ENCODE data around the gene SPANXD.
"Not testable (repeated sequence)": the region's sequence is repeated elsewhere in the genome, so short reads cannot be mapped to it uniquely, and the experiment has no call there.

SPANXD gene, protein sequence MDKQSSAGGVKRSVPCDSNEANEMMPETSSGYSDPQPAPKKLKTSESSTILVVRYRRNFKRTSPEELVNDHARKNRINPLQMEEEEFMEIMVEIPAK

DNA sequence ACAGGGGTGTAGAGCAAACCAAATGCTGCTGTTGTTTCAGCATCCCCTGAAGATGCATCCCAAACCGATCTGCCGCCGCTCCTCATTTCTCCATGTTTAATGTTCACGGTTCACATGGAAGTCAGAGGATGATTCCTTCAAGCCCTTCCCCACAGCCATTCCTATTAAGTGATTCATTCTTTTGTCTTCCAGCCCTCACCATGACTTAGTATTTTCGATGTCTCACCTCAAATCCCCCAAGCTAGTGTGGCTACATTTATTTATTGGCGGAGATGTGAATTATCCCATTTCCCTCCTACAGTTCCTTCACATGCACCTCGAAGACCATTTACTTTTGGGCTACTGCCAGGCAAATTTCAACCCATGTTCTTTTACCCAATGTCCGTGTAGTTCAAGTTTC, at the start of gene SPANXD:
TSS of gene SPANXD (minus strand) at position 101 of the 400 bp plus-strand sequence. CDS start 334 bp downstream, outside the sequence.
- H3K27me3 ChIP-seq (ENCODE audit: control insufficient read depth in 1 of 2, insufficient read depth in 2 of 2, low read length in 2 of 2); H3K9me3 ChIP-seq (ENCODE audit: low read length); H3K27ac ChIP-seq (ENCODE audit: low read depth, low read length); H3K36me3 ChIP-seq (ENCODE audit: insufficient read depth, low read length); H3K4me3 ChIP-seq (ENCODE audit: low read depth in 1 of 2, low read length in 2 of 2); H3K4me1 ChIP-seq (ENCODE audit: insufficient read depth, low read length); H3K9ac ChIP-seq (ENCODE audit: low read length): not testable (repeated sequence)

DNA sequence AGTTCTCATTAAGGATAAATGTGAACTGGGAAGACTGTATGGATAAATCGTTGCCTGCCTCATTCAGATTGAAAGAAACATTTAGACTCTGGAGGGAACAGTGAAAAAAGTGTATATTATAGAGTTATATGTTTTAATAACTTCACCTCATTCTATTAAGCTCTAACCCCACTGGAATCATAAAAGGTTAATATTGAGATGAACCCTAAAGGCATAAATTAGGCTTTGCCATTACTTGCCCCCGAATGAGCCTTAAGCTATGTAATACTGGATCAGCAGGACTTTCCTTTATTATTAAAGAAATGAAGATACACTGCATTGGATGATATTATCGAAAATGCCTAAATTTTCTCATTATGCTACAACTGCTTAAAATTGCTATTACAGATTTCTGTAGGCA, 44.1 kb upstream of the SPANXD start:
- Histone ChIP-seq H3K4me3 (ENCODE audit: low read depth in 1 of 2, low read length in 2 of 2) (no peak overlapping the region), H3K9me3 (ENCODE audit: low read length) (no peaks in the 10 kb centered on the region)

DNA sequence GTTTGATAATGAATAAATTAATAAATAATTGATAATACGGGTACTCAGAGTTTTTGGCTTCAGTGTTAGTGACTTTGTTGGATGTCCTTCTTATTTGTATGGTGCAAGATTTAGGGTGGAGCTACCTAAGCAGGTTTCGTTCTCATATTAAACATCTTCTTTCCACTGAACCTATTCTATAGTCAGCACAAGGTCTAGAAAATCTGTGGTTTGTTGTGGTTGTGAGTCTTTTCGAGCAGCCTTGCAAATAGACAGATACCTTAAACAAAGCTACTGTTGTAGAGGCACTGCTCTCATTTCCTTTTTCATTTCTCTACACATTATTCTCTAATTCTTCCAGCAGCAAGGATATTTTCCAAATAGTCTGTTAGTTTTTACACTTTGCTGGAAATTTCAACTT, 38.1 kb upstream of the SPANXD start:
- H3K9ac ChIP-seq (ENCODE audit: low read length), result no peak overlapping the region
- H3K27ac ChIP-seq (ENCODE audit: low read depth, low read length), result no peak overlapping the region
- H3K9me3 ChIP-seq (ENCODE audit: low read length), result no peaks in the 10 kb centered on the region
- no peak overlapping the region for H3K4me3 ChIP-seq (ENCODE audit: low read depth in 1 of 2, low read length in 2 of 2)
- H3K36me3 ChIP-seq (ENCODE audit: insufficient read depth, low read length), result no peaks in the 10 kb centered on the region
- H3K27me3 ChIP-seq (ENCODE audit: control insufficient read depth in 1 of 2, insufficient read depth in 2 of 2, low read length in 2 of 2), result no peaks in the 10 kb centered on the region
- no peaks in the 10 kb centered on the region for H3K4me1 ChIP-seq (ENCODE audit: insufficient read depth, low read length)

More for the DNA sequence above, 44.1 kb upstream of the SPANXD start:
- H3K27ac ChIP-seq (ENCODE audit: low read depth, low read length), result no peak overlapping the region
- no peaks in the 10 kb centered on the region for H3K4me1 ChIP-seq (ENCODE audit: insufficient read depth, low read length)
- no peaks in the 10 kb centered on the region for H3K27me3 ChIP-seq (ENCODE audit: control insufficient read depth in 1 of 2, insufficient read depth in 2 of 2, low read length in 2 of 2)
- no peak overlapping the region for H3K9ac ChIP-seq (ENCODE audit: low read length)
- no peaks in the 10 kb centered on the region for H3K36me3 ChIP-seq (ENCODE audit: insufficient read depth, low read length)

DNA sequence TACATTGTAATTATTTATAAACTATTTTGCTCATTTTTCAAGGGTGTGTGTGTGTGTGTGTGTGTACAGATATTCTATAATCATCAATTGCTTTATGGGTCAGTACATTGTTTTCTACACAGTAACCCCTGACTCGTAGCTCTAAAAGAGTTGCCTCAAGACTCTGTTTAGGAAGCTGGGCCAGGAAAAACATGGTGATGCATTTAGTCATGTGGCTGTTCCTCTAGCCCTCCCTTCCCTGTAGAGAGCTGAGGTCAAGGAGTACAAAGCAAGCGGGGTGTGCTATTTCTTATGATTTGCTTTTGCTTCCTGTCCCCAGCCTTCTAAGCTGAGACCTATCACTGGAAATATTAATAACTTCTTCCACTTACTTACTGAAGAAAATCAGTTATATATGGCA, 34.8 kb upstream of the SPANXD start:
- Histone ChIP-seq H3K36me3 (ENCODE audit: insufficient read depth, low read length) (no peaks in the 10 kb centered on the region), H3K4me3 (ENCODE audit: low read depth in 1 of 2, low read length in 2 of 2) (no peak overlapping the region), H3K27me3 (ENCODE audit: control insufficient read depth in 1 of 2, insufficient read depth in 2 of 2, low read length in 2 of 2) (no peaks in the 10 kb centered on the region), H3K9ac (ENCODE audit: low read length) (no peak overlapping the region), H3K4me1 (ENCODE audit: insufficient read depth, low read length) (no peaks in the 10 kb centered on the region), H3K27ac (ENCODE audit: low read depth, low read length) (no peak overlapping the region), H3K9me3 (ENCODE audit: low read length) (no peaks in the 10 kb centered on the region)

DNA sequence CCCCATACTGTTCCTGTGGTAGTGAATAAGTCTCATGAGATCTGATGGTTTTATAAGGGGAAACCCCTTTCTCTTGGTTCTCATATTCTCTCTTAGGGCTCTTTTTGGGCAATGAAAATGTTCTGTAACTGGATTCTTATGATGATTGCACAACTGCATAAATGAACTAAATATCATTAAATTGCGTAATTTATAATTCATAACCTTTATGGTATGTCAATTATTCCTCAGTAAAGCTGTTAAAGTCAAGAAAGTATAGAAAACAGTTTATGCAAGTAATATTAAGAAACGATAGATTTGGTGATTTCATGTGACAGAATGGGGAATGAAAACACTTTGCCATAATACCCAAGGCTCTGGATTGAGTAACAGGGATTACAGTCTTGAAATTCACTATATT, 33.5 kb upstream of the SPANXD start:
- no peak overlapping the region for H3K27ac ChIP-seq (ENCODE audit: low read depth, low read length)
- H3K9me3 ChIP-seq (ENCODE audit: low read length), result no peaks in the 10 kb centered on the region
- H3K27me3 ChIP-seq (ENCODE audit: control insufficient read depth in 1 of 2, insufficient read depth in 2 of 2, low read length in 2 of 2), result peaks cover 0 to under 1% of the 10 kb centered on the region in 2 donors
- no peak overlapping the region for H3K4me3 ChIP-seq (ENCODE audit: low read depth in 1 of 2, low read length in 2 of 2)
- no peaks in the 10 kb centered on the region for H3K36me3 ChIP-seq (ENCODE audit: insufficient read depth, low read length)
- H3K4me1 ChIP-seq (ENCODE audit: insufficient read depth, low read length), result no peaks in the 10 kb centered on the region
- no peak overlapping the region for H3K9ac ChIP-seq (ENCODE audit: low read length)

DNA sequence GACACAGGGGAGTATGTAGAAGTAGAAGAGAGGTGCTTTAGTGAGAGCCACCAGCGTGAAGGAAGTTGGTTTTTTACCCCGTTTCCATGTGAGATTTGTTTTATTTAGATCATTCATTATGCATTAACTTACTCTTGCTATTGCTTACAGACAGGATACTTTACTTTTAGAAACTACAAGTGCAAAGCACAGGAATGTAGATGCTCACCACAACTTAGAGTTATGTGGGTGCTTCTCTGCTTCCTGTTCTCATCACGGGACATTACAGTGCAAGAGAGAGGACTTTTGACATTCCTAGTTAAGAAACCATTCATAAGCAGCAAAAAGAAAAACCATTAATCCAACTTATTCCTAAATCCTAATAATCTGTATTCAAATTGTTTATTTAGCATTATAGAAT, 25.6 kb upstream of the SPANXD start:
- no peak overlapping the region for H3K27ac ChIP-seq (ENCODE audit: low read depth, low read length)
- H3K9me3 ChIP-seq (ENCODE audit: low read length), result no peaks in the 10 kb centered on the region
- H3K9ac ChIP-seq (ENCODE audit: low read length), result no peak overlapping the region
- H3K36me3 ChIP-seq (ENCODE audit: insufficient read depth, low read length), result no peaks in the 10 kb centered on the region
- no peaks in the 10 kb centered on the region for H3K4me1 ChIP-seq (ENCODE audit: insufficient read depth, low read length)
- H3K27me3 ChIP-seq (ENCODE audit: control insufficient read depth in 1 of 2, insufficient read depth in 2 of 2, low read length in 2 of 2), result peaks cover 0 to 4% of the 10 kb centered on the region in 2 donors
- no peak overlapping the region for H3K4me3 ChIP-seq (ENCODE audit: low read depth in 1 of 2, low read length in 2 of 2)

DNA sequence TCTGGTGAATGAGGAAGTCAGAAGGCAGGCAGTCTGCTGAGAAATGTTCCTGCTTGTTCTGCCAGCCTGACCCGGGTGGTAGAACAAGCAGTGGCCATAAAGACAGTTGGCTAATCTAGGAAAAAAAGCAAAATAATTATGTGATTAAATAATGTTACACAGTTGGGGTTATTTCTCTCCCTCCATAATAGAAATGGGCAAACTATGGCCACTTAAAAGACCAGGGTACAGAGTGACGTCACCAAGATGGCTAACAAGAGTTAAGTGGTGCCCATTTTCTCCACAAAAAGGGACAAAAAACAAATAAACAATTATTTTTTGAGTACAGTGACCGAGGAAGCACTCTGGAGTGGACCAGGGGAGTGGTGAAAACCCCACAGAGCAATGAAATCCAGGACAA, 16.1 kb upstream of the SPANXD start:
- Histone ChIP-seq H3K36me3 (ENCODE audit: insufficient read depth, low read length) (no peaks in the 10 kb centered on the region), H3K9ac (ENCODE audit: low read length) (no peak overlapping the region), H3K27me3 (ENCODE audit: control insufficient read depth in 1 of 2, insufficient read depth in 2 of 2, low read length in 2 of 2) (no peaks in the 10 kb centered on the region), H3K9me3 (ENCODE audit: low read length) (no peaks in the 10 kb centered on the region), H3K4me1 (ENCODE audit: insufficient read depth, low read length) (no peaks in the 10 kb centered on the region), H3K27ac (ENCODE audit: low read depth, low read length) (no peak overlapping the region), H3K4me3 (ENCODE audit: low read depth in 1 of 2, low read length in 2 of 2) (no peak overlapping the region)

DNA sequence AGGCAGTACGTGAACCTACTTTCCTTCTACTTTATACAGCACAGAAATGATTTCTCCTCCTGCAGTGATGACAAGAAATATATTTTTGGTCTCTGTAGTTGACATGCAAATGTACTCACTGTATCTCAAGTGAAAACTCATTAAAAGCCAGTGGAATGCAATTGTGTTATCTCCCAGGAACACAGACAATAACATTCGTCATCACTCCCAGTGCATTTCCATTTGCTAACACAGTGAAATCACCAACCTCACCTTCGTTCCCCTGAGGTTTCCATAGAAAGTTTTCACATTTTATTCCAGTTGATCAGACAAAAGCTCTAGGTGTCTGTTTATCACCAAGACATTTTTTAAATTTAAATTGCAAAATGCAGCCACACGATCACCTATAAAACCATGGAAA, 2.5 kb upstream of the SPANXD start:
- Histone ChIP-seq H3K9me3 (ENCODE audit: low read length) (no peaks in the 10 kb centered on the region), H3K4me3 (ENCODE audit: low read depth in 1 of 2, low read length in 2 of 2) (no peak overlapping the region), H3K4me1 (ENCODE audit: insufficient read depth, low read length) (no peaks in the 10 kb centered on the region), H3K36me3 (ENCODE audit: insufficient read depth, low read length) (no peaks in the 10 kb centered on the region), H3K27ac (ENCODE audit: low read depth, low read length) (no peak overlapping the region), H3K9ac (ENCODE audit: low read length) (no peak overlapping the region), H3K27me3 (ENCODE audit: control insufficient read depth in 1 of 2, insufficient read depth in 2 of 2, low read length in 2 of 2) (no peaks in the 10 kb centered on the region)

DNA sequence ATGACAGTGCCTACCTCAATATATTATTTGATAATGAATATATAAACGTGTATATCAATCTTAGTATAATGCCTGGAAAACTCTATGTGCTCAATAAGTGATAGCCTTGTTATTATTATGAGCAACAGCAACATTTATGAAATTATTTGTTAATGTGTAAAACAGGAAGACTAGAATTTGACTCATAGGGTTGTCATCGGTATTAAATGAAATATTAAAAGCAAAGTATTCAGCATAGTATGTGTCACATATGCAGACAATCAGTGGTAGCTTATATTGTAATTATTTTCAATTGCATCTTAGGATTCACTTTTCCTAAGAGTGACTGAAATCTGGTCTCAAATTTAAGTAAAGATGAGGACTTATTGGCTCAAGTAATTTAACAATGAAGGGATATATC, 24.6 kb downstream of the SPANXD start:
- H3K27ac ChIP-seq (ENCODE audit: low read depth, low read length), result no peak overlapping the region
- no peaks in the 10 kb centered on the region for H3K9me3 ChIP-seq (ENCODE audit: low read length)
- no peaks in the 10 kb centered on the region for H3K36me3 ChIP-seq (ENCODE audit: insufficient read depth, low read length)
- no peak overlapping the region for H3K4me3 ChIP-seq (ENCODE audit: low read depth in 1 of 2, low read length in 2 of 2)
- H3K27me3 ChIP-seq (ENCODE audit: control insufficient read depth in 1 of 2, insufficient read depth in 2 of 2, low read length in 2 of 2), result no peaks in the 10 kb centered on the region
- no peaks in the 10 kb centered on the region for H3K4me1 ChIP-seq (ENCODE audit: insufficient read depth, low read length)
- H3K9ac ChIP-seq (ENCODE audit: low read length), result no peak overlapping the region

DNA sequence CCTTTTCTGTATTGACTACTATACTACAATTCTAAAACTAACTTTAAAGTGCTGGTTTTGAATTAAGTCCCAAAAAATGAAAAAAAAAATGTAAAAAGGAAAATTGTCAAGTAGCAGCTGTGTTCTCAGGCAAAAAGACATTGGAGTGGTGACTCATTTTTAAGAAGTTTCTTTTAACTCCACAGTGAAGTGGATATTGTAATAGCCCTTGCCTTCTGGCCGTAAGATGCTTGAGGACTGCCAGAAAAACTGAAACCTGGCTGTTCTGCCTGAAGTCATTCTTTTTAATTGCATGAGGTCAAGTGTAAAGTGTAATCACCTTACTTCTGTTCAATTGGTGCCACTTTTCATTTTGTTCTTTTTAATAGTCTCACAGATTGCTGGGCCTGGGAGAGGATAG, 28.9 kb downstream of the SPANXD start:
- no peak overlapping the region for H3K4me3 ChIP-seq (ENCODE audit: low read depth in 1 of 2, low read length in 2 of 2)

DNA sequence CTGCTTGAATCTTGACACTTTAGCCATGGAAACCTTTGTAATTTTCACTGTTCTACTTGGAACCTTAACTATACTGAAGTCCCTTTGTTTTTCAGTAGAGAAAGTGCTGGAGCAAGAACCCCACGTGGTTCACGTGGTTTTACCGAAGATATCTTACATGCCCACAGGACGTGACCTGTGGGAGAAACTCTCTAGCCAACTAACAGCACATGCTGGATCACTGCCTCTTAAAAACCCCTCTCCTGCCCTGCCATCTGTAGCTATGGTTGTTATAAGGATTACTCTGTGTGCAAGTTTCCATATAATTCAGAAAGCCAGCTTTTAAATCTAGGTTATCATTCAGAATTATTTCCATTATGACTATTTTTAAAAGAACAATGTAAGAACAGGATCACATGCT, 30.2 kb downstream of the SPANXD start:
- no peaks in the 10 kb centered on the region for H3K36me3 ChIP-seq (ENCODE audit: insufficient read depth, low read length)
- H3K27me3 ChIP-seq (ENCODE audit: control insufficient read depth in 1 of 2, insufficient read depth in 2 of 2, low read length in 2 of 2), result no peaks in the 10 kb centered on the region
- H3K9me3 ChIP-seq (ENCODE audit: low read length), result no peaks in the 10 kb centered on the region
- no peak overlapping the region for H3K4me3 ChIP-seq (ENCODE audit: low read depth in 1 of 2, low read length in 2 of 2)
- H3K27ac ChIP-seq (ENCODE audit: low read depth, low read length), result no peak overlapping the region
- no peaks in the 10 kb centered on the region for H3K4me1 ChIP-seq (ENCODE audit: insufficient read depth, low read length)
- H3K9ac ChIP-seq (ENCODE audit: low read length), result no peak overlapping the region

More for the DNA sequence above, 28.9 kb downstream of the SPANXD start:
- H3K4me1 ChIP-seq (ENCODE audit: insufficient read depth, low read length), result no peaks in the 10 kb centered on the region
- no peaks in the 10 kb centered on the region for H3K9me3 ChIP-seq (ENCODE audit: low read length)
- no peaks in the 10 kb centered on the region for H3K36me3 ChIP-seq (ENCODE audit: insufficient read depth, low read length)
- no peak overlapping the region for H3K27ac ChIP-seq (ENCODE audit: low read depth, low read length)
- H3K27me3 ChIP-seq (ENCODE audit: control insufficient read depth in 1 of 2, insufficient read depth in 2 of 2, low read length in 2 of 2), result no peaks in the 10 kb centered on the region
- no peak overlapping the region for H3K9ac ChIP-seq (ENCODE audit: low read length)

DNA sequence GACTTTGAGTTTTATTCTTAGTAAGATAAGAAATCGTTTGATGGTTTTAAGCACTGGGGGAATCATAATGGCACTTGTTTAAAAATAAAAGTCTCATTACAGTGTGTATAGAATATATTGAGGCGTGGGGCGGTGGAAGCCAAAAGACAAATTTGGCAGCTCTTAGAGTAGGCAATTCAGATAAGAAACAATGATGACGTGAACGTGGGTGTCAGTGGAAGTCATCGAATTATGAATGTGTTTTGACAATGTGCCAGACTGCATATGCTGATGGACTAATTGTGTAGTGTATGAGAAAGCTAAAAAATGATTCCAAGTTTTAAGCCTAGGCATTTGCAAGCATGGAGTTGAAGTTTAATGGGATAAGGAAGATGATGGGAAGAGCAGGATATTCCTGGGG, 35.8 kb downstream of the SPANXD start:
- Histone ChIP-seq H3K4me3 (ENCODE audit: low read depth in 1 of 2, low read length in 2 of 2) (no peak overlapping the region), H3K4me1 (ENCODE audit: insufficient read depth, low read length) (no peaks in the 10 kb centered on the region), H3K9me3 (ENCODE audit: low read length) (no peaks in the 10 kb centered on the region), H3K27ac (ENCODE audit: low read depth, low read length) (no peak overlapping the region), H3K9ac (ENCODE audit: low read length) (no peak overlapping the region), H3K36me3 (ENCODE audit: insufficient read depth, low read length) (no peaks in the 10 kb centered on the region), H3K27me3 (ENCODE audit: control insufficient read depth in 1 of 2, insufficient read depth in 2 of 2, low read length in 2 of 2) (no peaks in the 10 kb centered on the region)
